Trophoblast cell (in vitro differentiated cells and primary cell): ENCODE data around the gene ACOT9. TPM values are rescaled to one million over a fixed set of nuclear protein-coding genes. Genes with fewer than 3 reads are reported as not detected.
A peak's percentile ranks its signal among the peaks of the same experiment; 100 is the strongest.

ENCODE experiments used
- DNase-seq, 2 donors: peaks; one replicate each; pipeline ENCODE4 v3.0.0-alpha.2; 2016
- H2AFZ ChIP-seq: 2 replicates; pipeline ENCODE4 v1.6.1; 2013; ENCODE audit warnings: low read length, moderate library complexity, mild to moderate bottlenecking; ENCODE audit not compliant: insufficient read depth, poor library complexity
- H2AK5ac ChIP-seq: 2 replicates; pipeline ENCODE4 v1.6.1; 2013; ENCODE audit warnings: mild to moderate bottlenecking, low read length
- H2BK120ac ChIP-seq: 2 replicates; pipeline ENCODE4 v1.6.1; 2013; ENCODE audit warnings: low read length, mild to moderate bottlenecking, moderate library complexity; ENCODE audit not compliant: insufficient read depth, poor library complexity
- H2BK12ac ChIP-seq: 2 replicates; pipeline ENCODE4 v1.6.1; 2013; ENCODE audit warnings: mild to moderate bottlenecking, low read length, moderate library complexity
- H2BK5ac ChIP-seq: 2 replicates; pipeline ENCODE4 v1.6.1; 2013; ENCODE audit warnings: low read length, low read depth, moderate library complexity, mild to moderate bottlenecking; ENCODE audit not compliant: poor library complexity
- H3K14ac ChIP-seq: 2 replicates; pipeline ENCODE4 v1.6.1; 2013; ENCODE audit warnings: mild to moderate bottlenecking, low read length
- H3K18ac ChIP-seq: 2 replicates; pipeline ENCODE4 v1.6.1; 2013; ENCODE audit warnings: mild to moderate bottlenecking, low read length
- H3K23ac ChIP-seq: 2 replicates; pipeline ENCODE4 v1.6.1; 2013; ENCODE audit warnings: low read length
- H3K27ac ChIP-seq: 2 replicates; pipeline ENCODE4 v1.5.1; 2013; ENCODE audit warnings: low read depth, mild to moderate bottlenecking, inconsistent platforms, low read length, moderate library complexity
- H3K27me3 ChIP-seq: 2 replicates; pipeline ENCODE4 v1.6.1; 2013; ENCODE audit warnings: inconsistent platforms, mild to moderate bottlenecking, low read length, moderate library complexity; ENCODE audit not compliant: insufficient read depth
- H3K36me3 ChIP-seq, 2 experiments: 1 replicate in 1 of 2; 2 replicates in 1 of 2; pipeline ENCODE4 v1.6.1; 2013; ENCODE audit warnings: low read length in 2 of 2, mild to moderate bottlenecking in 2 of 2, moderate library complexity in 1 of 2; ENCODE audit not compliant: insufficient read depth in 2 of 2, control insufficient read depth in 1 of 2
- H3K4ac ChIP-seq: 2 replicates; pipeline ENCODE4 v1.6.1; 2013; ENCODE audit warnings: low read depth, mild to moderate bottlenecking, low read length, moderate library complexity
- H3K4me1 ChIP-seq, 2 experiments: 1 replicate in 1 of 2; 2 replicates in 1 of 2; pipeline ENCODE4 v1.6.1; 2013; ENCODE audit warnings: low read length in 2 of 2, mild to moderate bottlenecking in 2 of 2, moderate library complexity in 1 of 2; ENCODE audit not compliant: insufficient read depth in 2 of 2, control insufficient read depth in 1 of 2
- H3K4me2 ChIP-seq: 2 replicates; pipeline ENCODE4 v1.6.1; 2013; ENCODE audit warnings: inconsistent platforms, mild to moderate bottlenecking, low read length, moderate library complexity
- H3K4me3 ChIP-seq: 2 replicates; pipeline ENCODE4 v1.5.1; 2013; ENCODE audit warnings: mild to moderate bottlenecking, low read depth, low read length, inconsistent platforms
- H3K79me1 ChIP-seq: one replicate; pipeline ENCODE4 v1.6.1; 2013; ENCODE audit warnings: low read length
- H3K79me2 ChIP-seq: 2 replicates; pipeline ENCODE4 v1.6.1; 2013; ENCODE audit warnings: low read length, mild to moderate bottlenecking; ENCODE audit not compliant: control insufficient read depth, insufficient read depth, poor library complexity
- H3K9ac ChIP-seq: 2 replicates; pipeline ENCODE4 v1.6.1; 2013; ENCODE audit warnings: mild to moderate bottlenecking, low read length
- H3K9me3 ChIP-seq: 2 replicates; pipeline ENCODE4 v1.6.1; 2013; ENCODE audit warnings: low read depth, mild to moderate bottlenecking, control low read depth, inconsistent platforms, low read length; ENCODE audit not compliant: insufficient read depth
- H4K12ac ChIP-seq: 2 replicates; pipeline ENCODE4 v1.6.1; 2013; ENCODE audit warnings: low read depth, mild to moderate bottlenecking, low read length, moderate library complexity
- H4K8ac ChIP-seq: 2 replicates; pipeline ENCODE4 v1.6.1; 2013; ENCODE audit warnings: low read depth, mild to moderate bottlenecking, low read length, moderate library complexity
- H4K91ac ChIP-seq: one replicate; pipeline ENCODE4 v1.6.1; 2013; ENCODE audit warnings: low read depth, mild to moderate bottlenecking, low read length, moderate library complexity
- WGBS: extraction: QIAGEN DNeasy Blood & Tissue Kit; methylation state at CpG from one replicate; pipeline ENCODE4 v1.1.7; 2013; ENCODE audit warnings: missing lambda C conversion rate; ENCODE audit not compliant: insufficient read length, insufficient coverage; ENCODE audit errors: extremely low coverage; 5-methylcytosine and 5-hydroxymethylcytosine counted together
- polyA plus RNA-seq: library from polyadenylated mRNA; stranded (reverse); fragments of 200-250 nt; gene quantifications from 2 replicates; pipeline ENCODE4 v1.2.3, GENCODE V29; 2013

ACOT9 gene
- polyA plus RNA-seq, result 31.6 and 32.5 TPM in 2 replicates

DNA sequence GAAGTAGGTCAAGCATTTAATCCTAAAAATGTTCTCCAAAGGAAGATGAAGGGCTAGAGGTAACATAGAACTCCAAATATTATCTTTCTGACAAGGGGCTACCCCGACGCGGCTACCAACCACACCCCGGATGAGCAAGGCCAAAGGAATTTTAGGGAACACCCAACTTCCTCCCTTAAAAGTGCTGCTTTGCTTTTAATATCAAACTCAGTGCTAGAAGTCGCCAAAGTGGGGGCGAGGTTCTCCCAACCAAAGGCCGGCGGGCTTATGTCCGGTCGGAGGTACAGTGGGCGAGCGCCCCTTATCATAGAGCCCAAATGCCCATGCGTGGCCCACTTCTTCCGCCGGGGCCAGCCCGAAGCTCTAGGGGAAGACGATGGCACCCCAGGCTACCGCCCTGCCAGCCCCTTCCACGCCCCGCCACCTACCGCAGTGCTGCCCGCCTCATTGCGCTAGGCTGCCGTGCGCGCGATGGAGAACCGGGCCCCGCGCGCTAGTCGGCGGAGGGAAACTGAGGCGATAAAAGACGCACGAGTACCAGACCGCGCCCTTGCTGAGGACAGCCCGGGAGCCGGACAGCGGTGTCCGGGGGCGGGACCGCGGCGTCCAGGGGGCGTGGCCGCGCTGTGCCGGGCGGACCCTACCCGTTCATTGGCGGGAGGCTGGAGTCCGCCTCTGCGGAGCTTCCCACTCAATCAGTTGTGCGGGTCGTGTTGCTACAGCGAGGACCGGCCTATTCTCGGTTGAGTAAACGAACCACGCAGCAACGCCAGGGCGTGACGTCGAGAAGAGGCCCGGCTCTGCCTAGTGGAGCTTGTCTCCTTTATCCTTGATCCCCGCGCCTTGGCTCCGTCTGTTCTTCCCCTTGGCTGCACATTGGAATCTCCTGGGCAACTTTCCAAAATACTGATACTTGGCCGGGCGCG lies at the start of gene ACOT9:
ACOT9 (minus strand) TSS at position 580 of the 926 bp plus-strand sequence; CDS start at position 448, 132 bp downstream.
- H3K36me3 ChIP-seq, result no peaks in the 10 kb centered on the region
- peak; percentile 90 to 93 for DNase-seq

DNA sequence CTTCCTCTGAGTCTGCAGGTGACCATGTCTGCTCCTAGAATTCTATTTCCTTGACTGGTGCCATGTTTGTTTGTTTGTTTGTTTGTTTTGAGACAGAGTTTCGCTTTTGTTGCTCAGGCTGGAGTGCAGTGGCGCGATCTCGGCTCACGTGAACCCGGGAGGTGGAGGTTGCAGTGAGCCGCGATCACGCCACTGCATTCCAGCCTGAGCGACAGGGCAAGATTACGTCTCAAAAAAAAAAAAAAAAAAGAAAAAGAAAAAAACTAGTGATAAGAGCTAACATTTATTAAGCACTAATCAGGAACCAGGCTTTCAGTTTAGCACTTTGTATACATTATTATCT lies 47.0 kb upstream of the ACOT9 start:
- H3K4me1 ChIP-seq, result no peaks in the 10 kb centered on the region
- H4K91ac ChIP-seq, result no peak overlapping the region
- H3K79me2 ChIP-seq, result no peaks in the 10 kb centered on the region
- H2BK12ac ChIP-seq, result no peak overlapping the region
- no peak overlapping the region for H3K23ac ChIP-seq
- no peak overlapping the region for H4K8ac ChIP-seq
- WGBS, result no CpG with 5 or more reads among the region's 11 CpGs
- H2AFZ ChIP-seq, result no peak overlapping the region
- H4K12ac ChIP-seq, result no peak overlapping the region
- no peak overlapping the region for H3K4ac ChIP-seq
- H2BK5ac ChIP-seq, result no peak overlapping the region
- no peak overlapping the region for H2AK5ac ChIP-seq
- H3K27ac ChIP-seq, result no peak overlapping the region
- H3K27me3 ChIP-seq, result no peaks in the 10 kb centered on the region
- no peak overlapping the region for H2BK120ac ChIP-seq
- H3K4me2 ChIP-seq, result no peak overlapping the region
- no peak overlapping the region for H3K9ac ChIP-seq
- H3K36me3 ChIP-seq, result no peaks in the 10 kb centered on the region
- H3K18ac ChIP-seq, result no peak overlapping the region
- no peak for DNase-seq
- no peak overlapping the region for H3K14ac ChIP-seq
- H3K9me3 ChIP-seq, result no peaks in the 10 kb centered on the region
- no peaks in the 10 kb centered on the region for H3K79me1 ChIP-seq
- no peak overlapping the region for H3K4me3 ChIP-seq

More for the DNA sequence above, at the start of gene ACOT9:
- Histone ChIP-seq H3K23ac (no peak within 1 kb of the TSS), H2BK5ac (peak within 1 kb of the TSS; percentile 73), H3K27me3 (no peaks in the 10 kb centered on the region), H3K18ac (peak within 1 kb of the TSS; percentile 96), H3K4me2 (peak within 1 kb of the TSS; percentile 84), H3K9me3 (no peaks in the 10 kb centered on the region), H4K8ac (peak within 1 kb of the TSS; percentile 92), H4K91ac (peak within 1 kb of the TSS; percentile 82), H3K27ac (peak within 1 kb of the TSS; percentile 23), H2AFZ (peak within 1 kb of the TSS; percentile 2), H2AK5ac (no peak within 1 kb of the TSS), H4K12ac (peak within 1 kb of the TSS; percentile 72), H3K79me2 (peaks cover 5% of the 10 kb centered on the region), H3K4ac (peak within 1 kb of the TSS; percentile 75), H3K4me3 (peak within 1 kb of the TSS; percentile 97), H3K4me1 (peaks cover 0 to 2% of the 10 kb centered on the region in 2 experiments), H3K79me1 (peaks cover 3% of the 10 kb centered on the region), H3K9ac (no peak within 1 kb of the TSS), H3K14ac (peak within 1 kb of the TSS; percentile 84), H2BK12ac (no peak within 1 kb of the TSS), H2BK120ac (peak within 1 kb of the TSS; percentile 80)
- WGBS, result no CpG with 5 or more reads among the region's 73 CpGs

GRCh38 chrX:23789386-23790154 lies 46.5 kb upstream of the ACOT9 start:
- no peaks in the 10 kb centered on the region for H3K9me3 ChIP-seq
- no peak overlapping the region for H4K8ac ChIP-seq
- no peak overlapping the region for H4K91ac ChIP-seq
- H3K4ac ChIP-seq, result no peak overlapping the region
- H3K79me2 ChIP-seq, result no peaks in the 10 kb centered on the region
- H3K36me3 ChIP-seq, result no peaks in the 10 kb centered on the region
- H3K14ac ChIP-seq, result no peak overlapping the region
- no peak overlapping the region for H3K4me3 ChIP-seq
- H2BK5ac ChIP-seq, result no peak overlapping the region
- no peak overlapping the region for H3K9ac ChIP-seq
- H2BK12ac ChIP-seq, result no peak overlapping the region
- H3K79me1 ChIP-seq, result no peaks in the 10 kb centered on the region
- no peaks in the 10 kb centered on the region for H3K27me3 ChIP-seq
- H3K27ac ChIP-seq, result no peak overlapping the region
- no peak overlapping the region for H2AK5ac ChIP-seq
- H3K18ac ChIP-seq, result no peak overlapping the region
- H3K4me1 ChIP-seq, result peaks cover 0 to 2% of the 10 kb centered on the region in 2 experiments
- no peak overlapping the region for H2AFZ ChIP-seq
- H2BK120ac ChIP-seq, result no peak overlapping the region
- H4K12ac ChIP-seq, result no peak overlapping the region
- H3K4me2 ChIP-seq, result no peak overlapping the region
- H3K23ac ChIP-seq, result no peak overlapping the region
- DNase-seq, result peak in 1 of 2 donors; percentile 39
- WGBS, result no CpG with 5 or more reads among the region's 8 CpGs

DNA sequence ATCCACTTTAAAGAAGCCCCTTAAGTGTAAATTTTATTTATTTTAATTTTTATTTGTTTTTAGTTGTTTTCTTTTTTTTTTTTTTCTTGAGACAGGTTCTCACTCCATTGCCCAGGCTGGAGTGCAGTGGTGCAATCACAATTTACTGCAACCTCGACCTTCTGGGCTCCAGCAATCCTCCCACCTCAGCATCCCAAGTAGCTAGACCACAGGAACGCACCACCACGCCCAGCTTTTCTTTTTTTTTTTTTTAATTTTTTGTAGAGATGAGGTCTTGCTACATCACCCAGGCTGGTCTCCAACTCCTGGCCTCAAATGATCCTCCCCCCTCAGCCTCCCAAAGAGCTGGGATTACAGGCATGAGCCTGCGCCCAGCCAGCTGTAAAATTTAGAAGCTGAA lies 45.9 kb upstream of the ACOT9 start:
- Histone ChIP-seq H3K27me3 (no peaks in the 10 kb centered on the region), H2AK5ac (no peak overlapping the region), H4K12ac (no peak overlapping the region), H3K4me3 (no peak overlapping the region), H3K4me2 (no peak overlapping the region), H3K36me3 (no peaks in the 10 kb centered on the region), H3K23ac (no peak overlapping the region), H4K91ac (no peak overlapping the region), H2BK12ac (no peak overlapping the region), H3K14ac (no peak overlapping the region), H2BK5ac (no peak overlapping the region), H3K18ac (no peak overlapping the region), H3K9ac (no peak overlapping the region), H2BK120ac (no peak overlapping the region), H3K9me3 (no peaks in the 10 kb centered on the region), H2AFZ (no peak overlapping the region), H3K79me1 (no peaks in the 10 kb centered on the region), H3K27ac (no peak overlapping the region), H3K4ac (no peak overlapping the region), H3K4me1 (peaks cover 0 to 2% of the 10 kb centered on the region in 2 experiments), H4K8ac (no peak overlapping the region), H3K79me2 (no peaks in the 10 kb centered on the region)
- no CpG with 5 or more reads among the region's 4 CpGs for WGBS
- peak; percentile 41 to 58 for DNase-seq
